A204.1 (cell line): ENCODE results near the gene CDKN1B.

ENCODE experiments used
- FAIRE-seq: peaks from 2 replicates; lab custom pipeline; 2012; peaks lifted over from hg19 to GRCh38; lab: Jason Lieb, UNC

Gene CDKN1B

GRCh38 chr12:12759234-12759915, 42.2 kb downstream of the CDKN1B start:
- no peak for FAIRE-seq

GRCh38 chr12:12764824-12765223, 47.7 kb downstream of the CDKN1B start:
- no peak for FAIRE-seq

GRCh38 chr12:12770262-12770661, 53.1 kb downstream of the CDKN1B start:
- FAIRE-seq, result no peak
